ENCODE results near the gene ITIH4.

Gene ITIH4

GRCh38 chr3:52829906-52830463 lies 487 bp downstream of the ITIH4 start:
- Histone ChIP-seq H3K4me1 (ENCODE audit: control insufficient read depth, low read length) (no peaks in the 10 kb centered on the region), H3F3A (ENCODE audit: control insufficient read depth, insufficient read depth) (no peaks in the 10 kb centered on the region), H3K4me3 (ENCODE audit: low read length) (no peak overlapping the region), H3K27me3 (ENCODE audit: control insufficient read depth, low read length) (no peaks in the 10 kb centered on the region), H3K36me3 (ENCODE audit: control insufficient read depth, low read length) (no peaks in the 10 kb centered on the region), H3K9me2 (replicated peaks; ENCODE audit: control insufficient read depth, low read length) (no peaks in the 10 kb centered on the region), H4K20me1 (ENCODE audit: control insufficient read depth, insufficient read depth, low read depth, low read length) (no peaks in the 10 kb centered on the region), H3K27ac (ENCODE audit: low read depth, low read length) (no peak overlapping the region), H3K9me3 (ENCODE audit: control insufficient read depth, insufficient read depth, low read length) (no peaks in the 10 kb centered on the region), H3K79me2 (ENCODE audit: control insufficient read depth, low read length) (no peaks in the 10 kb centered on the region), H3K4me2 (ENCODE audit: low read length) (no peak overlapping the region)
- no peak for TF ChIP-seq EZH2phosphoT487 (IDR thresholded peaks at IDR 0.05; ENCODE audit: borderline replicate concordance, low read length)
- no peak for TF ChIP-seq CTCF (IDR thresholded peaks at IDR 0.05; ENCODE audit: low read depth, low read length, poor library complexity, severe bottlenecking)

GRCh38 chr3:52829482-52829881 lies 990 bp downstream of the ITIH4 start:
- TF ChIP-seq EZH2phosphoT487 (IDR thresholded peaks at IDR 0.05; ENCODE audit: borderline replicate concordance, low read length) = no peak
- H3K9me2 ChIP-seq (replicated peaks; ENCODE audit: control insufficient read depth, low read length) = no peaks in the 10 kb centered on the region
- no peak overlapping the region for H3K4me2 ChIP-seq (ENCODE audit: low read length)
- no peaks in the 10 kb centered on the region for H3K9me3 ChIP-seq (ENCODE audit: control insufficient read depth, insufficient read depth, low read length)
- H3K4me1 ChIP-seq (ENCODE audit: control insufficient read depth, low read length) = no peaks in the 10 kb centered on the region
- no peak overlapping the region for H3K27ac ChIP-seq (ENCODE audit: low read depth, low read length)
- no peaks in the 10 kb centered on the region for H4K20me1 ChIP-seq (ENCODE audit: control insufficient read depth, insufficient read depth, low read depth, low read length)
- H3K4me3 ChIP-seq (ENCODE audit: low read length) = no peak overlapping the region
- H3K36me3 ChIP-seq (ENCODE audit: control insufficient read depth, low read length) = no peaks in the 10 kb centered on the region
- no peaks in the 10 kb centered on the region for H3K79me2 ChIP-seq (ENCODE audit: control insufficient read depth, low read length)
- no peaks in the 10 kb centered on the region for H3K27me3 ChIP-seq (ENCODE audit: control insufficient read depth, low read length)
- H3F3A ChIP-seq (ENCODE audit: control insufficient read depth, insufficient read depth) = no peaks in the 10 kb centered on the region

GRCh38 chr3:52827866-52828376 lies 2.6 kb downstream of the ITIH4 start:
- H3K27me3 ChIP-seq (ENCODE audit: control insufficient read depth, low read length) = no peaks in the 10 kb centered on the region
- no peak overlapping the region for H3K4me3 ChIP-seq (ENCODE audit: low read length)
- no peaks in the 10 kb centered on the region for H3K79me2 ChIP-seq (ENCODE audit: control insufficient read depth, low read length)
- H3K27ac ChIP-seq (ENCODE audit: low read depth, low read length) = no peak overlapping the region
- H3K4me2 ChIP-seq (ENCODE audit: low read length) = no peak overlapping the region
- TF ChIP-seq EZH2phosphoT487 (IDR thresholded peaks at IDR 0.05; ENCODE audit: borderline replicate concordance, low read length) = no peak
- no peak for TF ChIP-seq CTCF (IDR thresholded peaks at IDR 0.05; ENCODE audit: low read depth, low read length, poor library complexity, severe bottlenecking)
- H3K4me1 ChIP-seq (ENCODE audit: control insufficient read depth, low read length) = no peaks in the 10 kb centered on the region
- H3K9me3 ChIP-seq (ENCODE audit: control insufficient read depth, insufficient read depth, low read length) = no peaks in the 10 kb centered on the region
- H3F3A ChIP-seq (ENCODE audit: control insufficient read depth, insufficient read depth) = no peaks in the 10 kb centered on the region
- H4K20me1 ChIP-seq (ENCODE audit: control insufficient read depth, insufficient read depth, low read depth, low read length) = no peaks in the 10 kb centered on the region
- H3K9me2 ChIP-seq (replicated peaks; ENCODE audit: control insufficient read depth, low read length) = no peaks in the 10 kb centered on the region
- no peaks in the 10 kb centered on the region for H3K36me3 ChIP-seq (ENCODE audit: control insufficient read depth, low read length)

- no peak overlapping the region for H3K4me3 ChIP-seq (ENCODE audit: low read length)
- TF ChIP-seq EZH2phosphoT487 (IDR thresholded peaks at IDR 0.05; ENCODE audit: borderline replicate concordance, low read length) = no peak
- no peak for TF ChIP-seq CTCF (IDR thresholded peaks at IDR 0.05; ENCODE audit: low read depth, low read length, poor library complexity, severe bottlenecking)
- no peaks in the 10 kb centered on the region for H3F3A ChIP-seq (ENCODE audit: control insufficient read depth, insufficient read depth)
- no peaks in the 10 kb centered on the region for H4K20me1 ChIP-seq (ENCODE audit: control insufficient read depth, insufficient read depth, low read depth, low read length)
- no peaks in the 10 kb centered on the region for H3K27me3 ChIP-seq (ENCODE audit: control insufficient read depth, low read length)
- H3K4me2 ChIP-seq (ENCODE audit: low read length) = no peak overlapping the region
- H3K4me1 ChIP-seq (ENCODE audit: control insufficient read depth, low read length) = no peaks in the 10 kb centered on the region
- no peaks in the 10 kb centered on the region for H3K79me2 ChIP-seq (ENCODE audit: control insufficient read depth, low read length)
- H3K9me3 ChIP-seq (ENCODE audit: control insufficient read depth, insufficient read depth, low read length) = no peaks in the 10 kb centered on the region
- H3K9me2 ChIP-seq (replicated peaks; ENCODE audit: control insufficient read depth, low read length) = no peaks in the 10 kb centered on the region
- no peak overlapping the region for H3K27ac ChIP-seq (ENCODE audit: low read depth, low read length)
- H3K36me3 ChIP-seq (ENCODE audit: control insufficient read depth, low read length) = no peaks in the 10 kb centered on the region
These were observed 3.0 kb downstream of the ITIH4 start for GRCh38 chr3:52827441-52827840.

Measured in DOHH2 (cell line).